ENCODE data around the gene STUB1. TPM values are rescaled to one million over a fixed set of nuclear protein-coding genes. Genes with fewer than 3 reads are reported as not detected.
"Not testable (repeated sequence)": the region's sequence is repeated elsewhere in the genome, so short reads cannot be mapped to it uniquely, and the experiment has no call there.

The STUB1 gene
- total RNA-seq, 1 donor from 2014 or later: 125 TPM

DNA sequence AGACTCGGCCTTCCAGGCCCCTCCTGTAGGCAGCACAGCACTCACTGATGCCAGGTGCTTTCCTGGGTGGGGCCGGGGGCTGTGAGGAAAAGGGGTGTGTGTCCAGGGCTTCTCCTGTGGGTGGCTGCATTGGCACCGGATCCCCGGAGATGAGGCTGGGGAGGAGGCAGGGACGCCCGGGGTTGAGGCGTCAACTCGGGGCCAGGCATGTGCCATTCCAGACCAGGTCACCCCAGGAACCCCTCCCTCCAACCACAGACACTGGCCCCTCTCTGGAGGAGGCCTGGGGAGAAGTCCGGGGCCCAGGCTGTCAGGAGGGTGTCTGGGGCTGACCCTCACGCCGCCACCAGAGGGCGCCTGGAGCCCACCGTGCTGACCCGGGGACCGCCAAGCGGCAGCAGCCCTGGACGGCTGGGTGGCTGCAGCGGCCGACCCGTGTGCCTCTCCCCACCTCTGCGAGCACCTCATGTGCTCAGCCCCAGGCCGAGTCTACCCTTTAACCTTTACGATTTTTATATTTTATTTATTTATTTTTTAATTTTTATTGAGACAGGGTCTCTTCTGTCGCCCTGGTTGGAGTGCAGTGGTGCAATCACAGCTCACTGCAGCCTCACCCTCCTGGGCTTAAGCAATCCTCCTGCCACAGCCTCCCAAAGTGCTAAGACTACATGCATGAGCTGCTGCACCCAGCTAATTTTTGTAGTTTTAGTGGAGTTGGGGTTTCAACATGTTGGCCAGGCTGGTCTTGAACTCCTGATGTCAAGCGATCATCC is 31.5 kb downstream of the STUB1 start:
- peak; percentile 75 for DNase-seq (ENCODE audit: low spot score)

DNA sequence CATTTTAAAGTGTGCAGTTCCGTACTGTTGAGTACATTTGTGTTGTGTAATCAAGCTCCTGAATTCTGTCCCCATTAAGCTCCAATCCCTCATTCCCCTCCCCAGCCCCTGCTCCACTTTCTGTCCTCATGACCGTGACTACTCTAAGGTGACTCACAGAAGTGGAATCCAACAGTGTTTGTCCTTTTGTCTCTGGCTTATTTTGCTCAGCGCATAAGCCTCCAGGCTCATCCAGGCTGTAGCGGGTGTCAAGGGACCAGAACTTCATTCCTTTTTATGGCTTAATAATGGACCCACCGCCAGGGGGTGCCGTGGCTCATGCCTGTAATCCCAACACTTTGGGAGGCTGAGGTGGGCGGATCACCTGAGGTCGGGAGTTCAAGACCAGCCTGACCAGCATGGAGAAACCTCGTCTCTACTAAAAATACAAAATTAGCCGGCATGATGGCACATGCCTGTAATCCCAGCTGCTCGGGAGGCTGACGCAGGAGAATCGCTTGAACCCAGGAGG is 32.6 kb downstream of the STUB1 start:
- DNase-seq (ENCODE audit: low spot score): not testable (repeated sequence)

DNA sequence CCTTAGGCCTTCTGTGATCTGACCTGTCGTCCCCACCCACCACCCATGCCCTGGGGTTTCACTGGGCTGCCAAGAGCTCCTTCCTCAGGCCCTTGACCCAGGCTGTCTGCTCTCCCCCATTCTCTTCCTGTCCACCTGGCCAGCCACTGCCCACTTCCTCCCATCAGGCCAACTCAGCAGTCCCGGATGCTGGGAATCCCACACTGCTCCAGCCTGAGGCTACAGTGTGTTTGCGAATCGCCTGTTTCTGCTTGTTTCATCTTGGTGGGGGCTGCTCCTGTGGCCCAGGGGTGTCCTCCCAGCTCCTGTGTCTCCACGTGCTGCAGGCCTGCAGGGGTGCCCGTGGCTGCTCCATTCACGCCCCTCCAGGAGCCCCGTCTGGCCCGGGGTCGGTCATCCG is 33.9 kb downstream of the STUB1 start:
- DNase-seq (ENCODE audit: low spot score): no peak

DNA sequence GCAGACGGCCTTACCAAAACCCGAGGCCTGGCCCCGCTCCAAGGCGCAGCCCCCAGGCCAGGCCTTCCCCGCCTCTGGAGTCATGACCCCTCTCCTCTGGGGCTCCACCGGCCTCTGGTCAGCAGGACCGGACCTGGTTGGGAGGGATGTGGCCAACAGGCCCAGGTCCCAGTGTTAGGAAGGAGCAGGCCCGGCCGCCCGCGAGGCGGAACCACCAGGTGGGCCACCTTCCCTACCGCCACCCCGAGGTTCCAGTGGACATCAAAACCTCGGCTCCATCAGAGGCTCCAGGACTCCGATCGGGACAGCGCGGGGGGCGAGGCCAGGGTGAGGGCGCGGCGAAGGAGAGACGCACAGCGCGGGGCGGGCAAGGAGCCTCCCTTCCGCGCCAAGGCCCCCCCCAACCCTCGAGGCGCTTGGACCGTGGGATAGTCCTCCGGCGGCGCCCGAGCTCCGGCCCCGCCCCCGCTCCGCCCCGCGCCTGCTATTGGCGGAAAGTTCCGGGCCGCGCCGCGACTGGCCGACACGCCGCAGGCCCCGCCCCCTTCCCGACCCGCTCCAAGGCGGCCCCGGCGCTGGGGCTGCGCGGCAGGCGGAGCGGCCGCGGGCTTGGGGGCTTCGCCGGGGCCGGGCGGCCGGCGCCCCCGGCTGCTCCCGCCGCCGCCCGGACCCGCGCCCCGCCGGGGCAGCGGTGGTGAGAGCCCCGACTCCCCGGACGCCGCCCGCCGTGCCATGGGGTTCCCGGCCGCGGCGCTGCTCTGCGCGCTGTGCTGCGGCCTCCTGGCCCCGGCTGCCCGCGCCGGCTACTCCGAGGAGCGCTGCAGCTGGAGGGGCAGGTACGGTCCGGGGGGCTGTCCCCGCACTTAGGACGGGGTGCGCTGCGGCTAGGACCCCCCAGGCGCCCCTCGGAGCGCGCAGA is 34.6 kb downstream of the STUB1 start, which contains the start of gene METRN:
Gene METRN, plus strand, starts transcription at position 561 of the 919 bp plus-strand sequence. Its CDS starts 172 bp downstream, at position 733.
- peak; percentile 91 for DNase-seq (ENCODE audit: low spot score)

DNA sequence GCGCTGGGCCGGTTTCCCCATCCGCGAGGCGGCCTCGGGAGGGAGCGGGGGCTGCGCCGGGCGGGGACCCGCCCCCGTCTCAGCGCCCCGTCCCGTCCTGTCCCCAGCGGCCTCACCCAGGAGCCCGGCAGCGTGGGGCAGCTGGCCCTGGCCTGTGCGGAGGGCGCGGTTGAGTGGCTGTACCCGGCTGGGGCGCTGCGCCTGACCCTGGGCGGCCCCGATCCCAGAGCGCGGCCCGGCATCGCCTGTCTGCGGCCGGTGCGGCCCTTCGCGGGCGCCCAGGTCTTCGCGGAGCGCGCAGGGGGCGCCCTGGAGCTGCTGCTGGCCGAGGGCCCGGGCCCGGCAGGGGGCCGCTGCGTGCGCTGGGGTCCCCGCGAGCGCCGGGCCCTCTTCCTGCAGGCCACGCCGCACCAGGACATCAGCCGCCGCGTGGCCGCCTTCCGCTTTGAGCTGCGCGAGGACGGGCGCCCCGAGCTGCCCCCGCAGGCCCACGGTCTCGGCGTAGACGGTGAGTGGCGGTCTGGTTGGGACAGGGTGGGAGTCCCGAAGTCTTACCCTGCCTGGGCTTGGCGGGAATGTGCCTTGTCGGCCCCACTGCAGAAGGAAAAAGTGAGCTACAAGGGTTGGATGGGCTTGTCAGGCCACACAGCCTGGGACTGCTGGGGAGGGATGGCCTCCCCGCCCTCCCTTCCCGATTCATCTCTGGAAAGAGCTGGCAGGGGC is 35.4 kb downstream of the STUB1 start:
- DNase-seq (ENCODE audit: low spot score): no peak

DNA sequence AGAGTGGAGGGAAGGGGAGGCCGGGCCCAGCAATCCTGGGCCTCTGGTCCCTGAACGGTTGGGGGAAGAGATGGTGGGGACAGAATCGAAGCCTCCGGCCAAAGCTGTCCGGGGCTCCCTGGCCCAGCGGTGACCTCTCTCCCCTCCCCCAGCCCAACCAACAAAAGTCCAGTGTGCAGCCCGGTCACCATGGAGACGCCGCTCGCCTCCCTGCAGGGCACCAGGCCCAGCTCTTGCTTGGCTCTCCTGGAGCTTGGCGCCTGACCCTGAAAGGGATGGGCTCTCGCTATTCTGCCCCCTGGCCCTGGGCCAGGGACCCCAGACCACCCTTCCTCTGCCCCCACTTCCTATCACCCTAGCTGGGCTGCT is 36.0 kb downstream of the STUB1 start:
- no peak for DNase-seq (ENCODE audit: low spot score)

DNA sequence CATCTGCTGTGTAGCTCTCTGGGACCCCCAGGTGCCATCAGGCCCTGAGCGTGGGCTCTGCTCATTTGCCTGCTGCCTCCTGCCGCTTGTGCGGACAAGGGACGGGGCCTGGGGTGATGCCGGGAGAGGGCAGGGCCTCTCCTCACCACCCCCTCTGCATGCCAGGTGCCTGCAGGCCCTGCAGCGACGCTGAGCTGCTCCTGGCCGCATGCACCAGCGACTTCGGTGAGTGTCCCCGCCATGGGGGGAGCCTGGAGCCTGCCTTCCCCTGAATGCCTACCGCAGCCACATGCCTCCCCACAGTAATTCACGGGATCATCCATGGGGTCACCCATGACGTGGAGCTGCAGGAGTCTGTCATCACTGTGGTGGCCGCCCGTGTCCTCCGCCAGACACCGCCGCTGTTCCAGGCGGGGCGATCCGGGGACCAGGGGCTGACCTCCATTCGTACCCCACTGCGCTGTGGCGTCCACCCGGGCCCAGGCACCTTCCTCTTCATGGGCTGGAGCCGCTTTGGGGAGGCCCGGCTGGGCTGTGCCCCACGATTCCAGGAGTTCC is 36.6 kb downstream of the STUB1 start:
- no peak for DNase-seq (ENCODE audit: low spot score)

DNA sequence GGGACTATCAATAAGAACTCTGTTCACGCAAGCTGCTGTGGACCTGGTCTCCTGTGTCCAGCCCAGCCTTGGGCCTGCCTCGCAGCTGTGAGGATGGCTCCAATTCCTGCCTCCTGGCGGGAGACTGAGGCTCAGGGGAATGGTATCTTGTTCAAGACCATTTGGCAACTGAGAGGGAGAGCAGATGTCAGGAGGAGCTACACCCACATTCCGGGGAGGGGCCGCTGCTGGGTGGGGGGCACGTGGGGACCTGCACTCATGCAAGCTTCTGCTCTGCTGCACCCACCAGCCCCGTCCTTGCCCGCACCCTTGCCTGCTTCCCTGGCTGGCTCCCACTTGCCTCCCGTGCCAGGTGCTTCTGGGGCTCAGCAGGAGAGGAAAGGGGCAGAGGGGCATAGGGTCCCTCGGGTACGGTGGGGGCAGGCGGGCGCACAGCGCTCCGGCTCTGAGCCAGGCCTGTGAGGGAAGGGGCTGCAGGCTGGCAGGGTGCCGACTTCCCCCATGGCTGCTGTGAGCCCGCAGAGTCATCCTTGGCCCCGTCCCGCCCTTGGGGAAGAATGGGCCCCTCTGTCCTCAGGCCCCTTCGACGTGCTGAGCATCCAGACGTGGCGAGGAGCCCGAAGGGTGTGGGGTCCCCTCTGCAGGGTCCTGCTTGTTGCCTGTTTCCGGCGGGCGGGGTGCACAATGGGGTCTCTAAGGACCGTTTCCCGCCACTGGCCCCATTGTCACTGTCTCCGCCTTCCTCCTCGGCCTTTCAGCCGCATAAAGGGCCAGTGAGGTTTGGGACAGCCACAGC is 37.4 kb downstream of the STUB1 start:
- DNase-seq (ENCODE audit: low spot score): no peak

DNA sequence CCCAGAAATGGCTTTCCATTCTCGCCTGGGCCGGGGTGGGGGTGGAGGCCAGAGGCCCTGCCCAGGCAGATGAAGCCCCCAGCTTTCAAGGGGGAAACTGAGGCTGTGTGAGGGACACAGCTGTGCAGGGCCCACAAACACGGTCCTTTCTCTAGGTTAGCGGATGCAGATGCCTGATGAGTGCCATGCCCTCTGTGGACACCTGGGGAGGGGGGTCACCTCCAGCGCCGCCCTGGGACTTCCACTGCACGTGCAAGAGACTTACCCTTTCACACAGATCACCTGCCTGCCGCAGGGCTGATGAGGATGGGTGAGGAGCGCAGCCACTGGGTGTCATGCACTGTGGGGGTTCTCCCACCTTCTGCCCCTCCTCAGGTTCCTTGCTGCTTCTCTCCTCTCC is 38.2 kb downstream of the STUB1 start:
- no peak for DNase-seq (ENCODE audit: low spot score)

DNA sequence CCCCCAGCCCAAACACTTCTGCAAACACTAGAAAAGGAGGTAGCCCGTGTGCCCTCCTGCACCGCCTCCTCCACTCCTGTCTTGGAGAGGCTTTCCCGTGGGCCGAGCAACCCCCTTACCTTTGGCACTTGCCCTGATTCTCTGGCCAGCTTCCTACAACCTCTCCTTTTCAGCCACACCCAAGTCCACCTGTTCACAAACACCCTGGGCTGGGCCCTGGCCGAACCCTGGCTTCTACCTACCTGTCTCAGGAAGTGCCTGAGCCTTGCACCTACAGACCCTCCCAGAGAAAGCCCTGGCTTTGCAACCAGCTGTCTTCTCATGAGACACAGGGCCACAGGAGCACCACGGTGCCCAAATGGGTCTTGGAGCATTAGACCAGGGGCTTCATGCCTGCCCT is 38.7 kb downstream of the STUB1 start:
- no peak for DNase-seq (ENCODE audit: low spot score)

DNA sequence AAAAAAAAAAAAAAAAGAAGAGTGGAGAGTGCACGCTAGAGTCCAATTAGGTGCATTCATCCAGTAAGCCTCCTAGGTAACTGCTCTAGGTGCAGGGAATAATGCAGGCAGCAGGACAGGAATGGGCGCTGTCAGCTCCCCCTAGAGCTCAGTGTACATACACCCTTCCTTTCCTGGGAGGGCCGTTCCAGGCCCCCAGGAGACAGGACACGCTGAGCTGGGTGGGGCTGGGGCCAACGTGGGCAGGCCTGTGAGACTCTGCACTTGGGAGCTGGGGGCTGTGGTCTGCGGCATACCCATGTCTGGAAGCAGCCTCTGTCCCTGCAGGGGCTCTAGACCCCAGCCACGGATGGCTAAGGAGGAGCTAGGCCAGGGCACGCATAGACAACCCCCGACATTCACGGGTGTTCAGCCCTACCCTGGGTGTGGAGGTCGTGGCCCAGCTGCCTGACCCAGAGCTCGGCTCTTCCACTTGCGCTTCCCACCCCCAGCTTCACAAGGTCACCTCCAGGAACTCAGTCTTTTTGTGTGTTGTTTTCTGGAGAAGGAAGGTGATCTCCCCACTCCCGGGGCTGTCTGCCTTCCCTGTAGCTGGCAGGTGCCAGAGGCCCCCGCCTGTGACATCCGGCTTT is 39.7 kb downstream of the STUB1 start:
- DNase-seq (ENCODE audit: low spot score): no peak

DNA sequence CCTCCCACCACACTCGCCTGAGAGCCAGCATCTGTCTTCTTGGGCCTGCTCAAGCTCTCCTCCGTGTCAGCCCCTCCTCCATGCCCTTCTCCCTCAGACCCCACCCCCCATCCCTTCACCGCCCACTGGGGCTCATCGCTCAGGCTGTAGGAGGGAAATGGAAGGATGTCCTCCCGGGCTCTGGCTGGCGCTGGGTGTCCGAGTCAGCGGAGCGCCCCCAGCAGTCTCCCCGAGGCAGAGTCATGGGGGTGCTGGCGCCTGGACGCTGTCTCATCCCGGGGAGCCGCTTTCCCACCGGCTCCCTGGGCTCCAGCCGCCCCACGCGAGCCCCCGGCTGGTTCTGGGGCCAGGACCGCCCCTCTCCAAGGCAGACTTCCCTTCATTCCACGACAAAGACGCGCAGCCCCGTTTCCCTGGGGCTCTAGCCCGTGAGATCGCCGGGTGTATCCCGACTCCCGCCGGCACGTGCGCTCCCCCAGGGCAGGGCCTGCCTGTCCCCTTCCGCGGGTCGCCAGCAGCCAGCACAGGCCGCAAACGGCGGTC is 40.3 kb downstream of the STUB1 start:
- no peak for DNase-seq (ENCODE audit: low spot score)

DNA sequence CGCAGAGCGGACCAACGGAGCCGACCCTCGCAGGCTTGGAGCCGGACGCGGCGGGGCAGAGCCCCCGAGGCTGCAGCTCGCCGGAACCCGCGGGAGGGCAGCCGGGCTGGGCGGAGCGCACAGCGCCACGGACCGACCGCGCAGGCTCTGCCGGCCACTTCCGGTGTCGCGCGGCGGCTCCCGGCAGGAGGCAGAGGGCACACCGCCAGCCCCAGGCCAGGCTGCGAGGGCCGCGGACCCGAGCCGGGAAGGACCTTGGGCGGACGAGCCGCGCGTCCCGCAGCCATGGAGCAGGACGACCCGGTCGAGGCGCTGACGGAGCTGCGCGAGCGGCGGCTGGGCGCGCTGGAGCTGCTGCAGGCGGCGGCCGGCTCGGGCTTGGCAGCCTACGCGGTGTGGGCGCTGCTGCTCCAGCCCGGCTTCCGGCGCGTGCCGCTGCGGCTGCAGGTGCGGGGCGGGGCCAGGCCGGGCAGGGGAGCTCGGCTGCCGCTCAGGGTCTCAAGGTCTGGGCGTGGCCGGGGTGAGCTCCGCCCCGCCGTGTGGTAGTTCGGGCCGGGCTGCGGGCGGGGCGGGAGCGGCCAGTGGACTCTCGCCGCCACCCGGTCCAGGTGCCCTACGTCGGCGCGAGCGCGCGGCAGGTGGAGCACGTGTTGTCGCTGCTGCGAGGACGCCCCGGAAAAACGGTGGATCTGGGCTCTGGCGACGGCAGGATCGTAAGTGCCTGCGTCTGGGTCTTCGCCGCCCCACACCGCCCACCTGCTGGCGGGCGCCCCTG is 41.0 kb downstream of the STUB1 start, which contains the start of gene ANTKMT:
Gene ANTKMT, plus strand, starts transcription at position 157 of the 775 bp plus-strand sequence. Its CDS starts 129 bp downstream, at position 286.
- DNase-seq (ENCODE audit: low spot score): peak; percentile 72

DNA sequence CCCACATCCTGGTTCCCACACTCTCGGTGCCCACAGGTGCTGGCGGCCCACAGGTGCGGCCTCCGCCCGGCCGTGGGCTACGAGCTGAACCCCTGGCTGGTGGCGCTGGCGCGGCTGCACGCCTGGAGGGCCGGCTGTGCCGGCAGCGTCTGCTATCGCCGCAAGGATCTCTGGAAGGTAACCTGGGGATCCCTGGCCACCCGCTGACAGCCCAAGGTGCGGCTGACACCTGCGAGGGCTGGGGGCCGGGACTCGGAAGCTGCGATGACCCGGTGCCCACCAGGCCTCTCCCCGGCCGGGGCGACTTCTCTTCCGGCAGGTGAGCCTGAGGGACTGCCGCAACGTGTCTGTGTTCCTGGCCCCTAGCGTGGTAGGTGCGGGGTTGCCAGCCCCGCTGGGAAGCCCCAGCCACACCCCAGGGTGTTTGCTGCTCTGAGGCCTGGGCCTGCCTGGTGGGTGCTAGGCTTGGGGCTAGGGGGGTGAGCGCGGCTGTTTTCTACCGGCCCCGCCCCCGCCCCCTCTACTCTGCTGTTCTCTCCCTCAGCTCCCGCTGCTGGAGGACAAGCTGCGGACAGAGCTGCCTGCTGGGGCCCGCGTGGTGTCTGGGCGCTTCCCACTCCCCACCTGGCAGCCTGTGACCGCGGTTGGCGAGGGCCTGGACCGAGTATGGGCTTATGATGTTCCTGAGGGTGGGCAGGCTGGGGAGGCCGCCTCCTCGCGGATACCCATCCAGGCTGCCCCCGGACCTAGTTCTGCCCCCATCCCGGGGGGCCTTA is 41.7 kb downstream of the STUB1 start:
- DNase-seq (ENCODE audit: low spot score): no peak

DNA sequence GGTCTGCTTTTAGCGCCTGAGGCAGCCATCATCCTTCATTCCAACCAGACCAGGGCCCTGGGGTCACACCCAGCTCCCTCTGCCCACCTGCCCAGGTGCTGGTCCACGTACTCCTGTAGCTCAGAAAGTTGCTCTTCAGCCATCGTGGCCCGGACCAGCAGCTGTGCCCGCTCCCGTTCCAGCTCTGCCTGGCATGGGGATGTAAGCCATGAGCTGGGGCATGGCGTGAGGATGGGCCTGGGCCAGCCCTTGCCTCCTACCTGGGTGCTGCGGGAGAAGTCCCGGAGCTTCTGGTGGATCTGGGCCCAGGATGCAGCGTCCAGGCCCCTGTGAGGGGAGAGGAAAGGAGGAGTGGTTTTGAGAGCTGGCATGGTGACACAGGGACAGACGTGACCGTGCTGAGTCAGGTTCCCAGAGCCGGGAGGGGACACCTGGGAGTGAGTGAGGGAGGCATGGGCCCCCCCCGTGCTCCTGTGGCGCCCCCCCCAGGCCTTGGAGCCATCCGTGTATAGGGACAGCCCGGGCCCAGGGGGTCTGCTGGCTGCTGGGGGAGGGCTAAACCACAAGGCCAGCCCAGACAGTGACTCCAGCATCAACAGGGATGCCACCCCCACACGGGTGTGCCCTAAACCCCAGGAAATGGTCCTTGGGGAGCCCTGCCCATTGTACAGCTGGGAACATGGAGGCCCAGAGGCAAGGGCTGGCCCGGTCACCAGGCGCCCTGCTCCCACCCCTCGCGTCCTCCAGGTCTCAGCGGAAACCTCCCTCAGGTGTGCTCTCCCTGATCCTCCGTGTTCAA is 42.8 kb downstream of the STUB1 start:
- DNase-seq (ENCODE audit: low spot score): no peak

DNA sequence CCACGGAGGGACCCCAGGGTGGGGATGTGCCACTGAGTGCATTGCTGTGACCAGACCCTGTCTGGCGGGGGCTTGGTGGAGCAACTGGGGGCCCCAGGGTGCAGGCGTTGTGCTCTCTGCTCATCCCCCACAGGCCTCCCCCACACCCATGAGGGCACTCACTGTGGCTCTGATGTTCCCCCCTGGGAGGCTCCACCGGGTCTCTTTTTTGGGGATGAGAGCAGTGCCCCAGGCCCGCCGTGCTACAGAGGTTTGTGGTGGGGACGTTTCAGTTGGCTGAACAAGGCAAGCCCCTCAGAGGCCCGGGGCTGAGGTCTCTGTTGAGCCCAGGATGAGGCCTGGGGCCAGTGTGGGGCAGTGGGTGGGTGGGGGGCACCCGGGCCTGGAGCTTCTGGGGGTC is 43.5 kb downstream of the STUB1 start:
- DNase-seq (ENCODE audit: low spot score): no peak

All from mucosa of gallbladder (tissue), 1 donor.